ENCODE data around the gene TUSC7. TPM values are rescaled to one million over a fixed set of nuclear protein-coding genes. Genes with fewer than 3 reads are reported as not detected.

TUSC7 gene
- total and polyA plus RNA-seq, 2 of the 8 experiments (the other 6 are each of a cell fraction or from before 2014, with no cell fraction given), result not detected

- Histone ChIP-seq H3K79me1 (ENCODE audit: low read depth, low read length) (no peaks in the 10 kb centered on the region), H2BK5ac (ENCODE audit: low read depth, low read length) (no peak overlapping the region), H3K14ac (ENCODE audit: insufficient read length) (no peak overlapping the region), H2BK120ac (replicated peaks; ENCODE audit: low read depth, low read length) (no peak overlapping the region), H2AFZ (ENCODE audit: low read length) (no peak overlapping the region), H3K4me3 (ENCODE audit: extremely low read depth in 1 of 4, insufficient read depth in 2 of 4, low read depth in 3 of 4, low read length in 4 of 4) (no peak overlapping the region), H3K23ac (ENCODE audit: insufficient read length) (no peak overlapping the region), H3K23me2 (ENCODE audit: low read depth, low read length) (no peaks in the 10 kb centered on the region), H2BK12ac (ENCODE audit: low read depth, low read length) (no peak overlapping the region), H3K9ac (replicated peaks in 1 of 4; ENCODE audit: extremely low read depth in 1 of 4, low read depth in 3 of 4, low read length in 3 of 4) (no peak overlapping the region), H4K5ac (ENCODE audit: insufficient read length, low read depth, low read length) (no peak overlapping the region), H3K4me1 (replicated peaks in 1 of 4; ENCODE audit: control insufficient read depth in 3 of 4, insufficient read depth in 4 of 4, low read length in 3 of 4) (no peaks in the 10 kb centered on the region), H3K36me3 (ENCODE audit: control insufficient read depth in 2 of 4, insufficient read depth in 4 of 4, low read length in 3 of 4) (no peaks in the 10 kb centered on the region), H3K27me3 (replicated peaks in 1 of 4; ENCODE audit: control insufficient read depth in 3 of 4, extremely low read depth in 1 of 4, insufficient read depth in 3 of 4, low read length in 3 of 4) (no peaks in the 10 kb centered on the region), H4K8ac (ENCODE audit: extremely low read depth, insufficient read depth, low read length) (no peak overlapping the region), H2BK15ac (ENCODE audit: low read length) (no peak overlapping the region), H3K18ac (ENCODE audit: extremely low read depth, low read length) (no peak overlapping the region), H3K56ac (replicated peaks; ENCODE audit: insufficient read length, low read depth, low read length) (no peak overlapping the region), H3K9me3 (ENCODE audit: insufficient read depth in 2 of 2, low read depth in 1 of 2, low read length in 1 of 2) (peaks cover 4 to 5% of the 10 kb centered on the region in 2 experiments; a peak in 2 of 4 replicates), H3K27ac (ENCODE audit: low read depth, low read length) (no peak overlapping the region), H2BK20ac (ENCODE audit: low read length) (no peak overlapping the region), H4K20me1 (replicated peaks in 1 of 2; ENCODE audit: control insufficient read depth in 1 of 2, insufficient read depth in 2 of 2, low read length in 2 of 2) (no peaks in the 10 kb centered on the region), H3K4ac (replicated peaks; ENCODE audit: insufficient read length, low read depth, low read length) (no peak overlapping the region), H2AK5ac (ENCODE audit: low read depth, low read length) (no peak overlapping the region), H4K91ac (replicated peaks; ENCODE audit: insufficient read length, low read length) (no peak overlapping the region), H3K79me2 (ENCODE audit: control insufficient read depth in 1 of 2, insufficient read depth in 2 of 2, low read length in 2 of 2) (no peaks in the 10 kb centered on the region), H3K4me2 (ENCODE audit: insufficient read depth in 1 of 2, low read depth in 2 of 2, low read length in 2 of 2) (no peak overlapping the region)
- no peak for TF ChIP-seq MAFK (IDR thresholded peaks at IDR 0.05; ENCODE audit: low read depth, low read length)
- TF ChIP-seq PHF8 (conservative IDR thresholded peaks at IDR 0.05; ENCODE audit: low read depth, low read length), result no peak
- no peak for TF ChIP-seq KDM1A (IDR thresholded peaks at IDR 0.05; ENCODE audit: borderline replicate concordance, low read length)
- TF ChIP-seq CBX5 (IDR thresholded peaks at IDR 0.05; ENCODE audit: low read depth, low read length), result no peak
- TF ChIP-seq, protein P1, sequence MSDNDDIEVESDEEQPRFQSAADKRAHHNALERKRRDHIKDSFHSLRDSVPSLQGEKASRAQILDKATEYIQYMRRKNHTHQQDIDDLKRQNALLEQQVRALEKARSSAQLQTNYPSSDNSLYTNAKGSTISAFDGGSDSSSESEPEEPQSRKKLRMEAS (IDR thresholded peaks at IDR 0.05), result no peak
- TF ChIP-seq JUN (IDR thresholded peaks at IDR 0.05; ENCODE audit: low read depth, low read length), result no peak
- TF ChIP-seq YY1 (IDR thresholded peaks at IDR 0.05; ENCODE audit: low read depth, low read length), result no peak
- TF ChIP-seq GTF2F1 (IDR thresholded peaks at IDR 0.05; ENCODE audit: borderline replicate concordance, low read depth, low read length), result no peak
- DNase-seq (ENCODE audit: low read depth in 1 of 2, low spot score in 2 of 2) (no peak), FAIRE-seq (no peak)
- ChIA-PET POLR2A (ENCODE audit: partially characterized antibody) (no interaction called here), CTCF (ENCODE audit: partially characterized antibody) (no interaction called here)
- WGBS, 2 experiments (ENCODE audit: extremely low coverage in 1 of 2, insufficient coverage in 1 of 2, insufficient read length in 1 of 2, insufficient replicate concordance in 2 of 2, low coverage in 1 of 2, low lambda C conversion rate in 2 of 2, missing lambda C conversion rate in 1 of 2), result 93% methylated on average over 2 of the region's 2 CpGs; no CpG with 5 or more reads in 1 of the 2 experiments
Measured at GRCh38 chr3:116740293-116740692, 30.7 kb downstream of the TUSC7 start.
